HEK293T (cell line): ENCODE data around the gene PSMC3IP.
A peak's percentile ranks its signal among the peaks of the same experiment; 100 is the strongest.

Experiments
- CTCF ChIA-PET: fragments of 350-600 bp; formaldehyde crosslinking; extraction: SDS; loops from one replicate; lab custom pipeline; 2021; ENCODE audit warnings: antibody characterized with exemption, inconsistent platforms; lab: Yijun Ruan, JAX
- POLR2A ChIA-PET: fragments of 350-600 bp; formaldehyde crosslinking; extraction: SDS; loops from one replicate; lab custom pipeline; 2020; ENCODE audit warnings: antibody characterized with exemption, inconsistent platforms; lab: Yijun Ruan, JAX
- DNase-seq: peaks from one replicate; pipeline ENCODE4 v3.0.0; 2012; ENCODE audit warnings: mixed read lengths; ENCODE audit errors: extremely low spot score
- ARNT ChIP-seq: fragments of 450-650 bp; IDR thresholded peaks from 2 replicates; pipeline ENCODE4 v1.6.1; 2017; ENCODE audit warnings: mild to moderate bottlenecking
- BHLHE40 ChIP-seq: fragments of 450-650 bp; IDR thresholded peaks from 2 replicates; pipeline ENCODE4 v1.6.1; 2016; ENCODE audit warnings: mild to moderate bottlenecking, moderate library complexity, borderline replicate concordance
- CTBP1 ChIP-seq: fragments of 450-650 bp; IDR thresholded peaks from 2 replicates; pipeline ENCODE4 v1.6.1; 2016; ENCODE audit warnings: borderline replicate concordance
- ELF4 ChIP-seq: fragments of 450-650 bp; IDR thresholded peaks from 2 replicates; pipeline ENCODE4 v1.6.1; 2017; ENCODE audit warnings: antibody characterized with exemption
- FOXA1 ChIP-seq: fragments of 450-650 bp; IDR thresholded peaks from 2 replicates; pipeline ENCODE4 v1.6.1; 2016; ENCODE audit warnings: mild to moderate bottlenecking
- FOXK2 ChIP-seq: fragments of 450-650 bp; IDR thresholded peaks from 2 replicates; pipeline ENCODE4 v1.6.1; 2016; ENCODE audit warnings: mild to moderate bottlenecking
- FOXM1 ChIP-seq: fragments of 450-650 bp; IDR thresholded peaks from 2 replicates; pipeline ENCODE4 v1.6.1; 2017; ENCODE audit warnings: mild to moderate bottlenecking, borderline replicate concordance
- HDGF ChIP-seq: fragments of 450-650 bp; IDR thresholded peaks from 2 replicates; pipeline ENCODE4 v1.6.1; 2017; ENCODE audit warnings: antibody characterized with exemption, borderline replicate concordance
- L3MBTL2 ChIP-seq: fragments of 450-650 bp; conservative IDR thresholded peaks from 2 replicates; pipeline ENCODE4 v1.6.1; 2016; ENCODE audit warnings: mild to moderate bottlenecking
- LEF1 ChIP-seq: fragments of 450-650 bp; IDR thresholded peaks from 2 replicates; pipeline ENCODE4 v1.6.1; 2017; ENCODE audit warnings: mild to moderate bottlenecking, borderline replicate concordance
- NFRKB ChIP-seq: fragments of 450-650 bp; IDR thresholded peaks from 2 replicates; pipeline ENCODE4 v1.6.1; 2016; ENCODE audit warnings: mild to moderate bottlenecking, moderate library complexity
- SP1 ChIP-seq: fragments of 450-650 bp; IDR thresholded peaks from 2 replicates; pipeline ENCODE4 v1.6.1; 2017
- SUZ12 ChIP-seq: fragments of 450-650 bp; IDR thresholded peaks from 2 replicates; pipeline ENCODE4 v1.6.1; 2016; ENCODE audit warnings: mild to moderate bottlenecking
- TARDBP ChIP-seq: fragments of 450-650 bp; IDR thresholded peaks from 2 replicates; pipeline ENCODE4 v1.6.1; 2016
- ZNF384 ChIP-seq: fragments of 450-650 bp; IDR thresholded peaks from 2 replicates; pipeline ENCODE4 v1.6.1; 2016
- TF ChIP-seq, protein P1 (sequence below): fragments of 450-650 bp; IDR thresholded peaks from 2 replicates; pipeline ENCODE4 v1.6.1; 2016

PSMC3IP gene

DNA sequence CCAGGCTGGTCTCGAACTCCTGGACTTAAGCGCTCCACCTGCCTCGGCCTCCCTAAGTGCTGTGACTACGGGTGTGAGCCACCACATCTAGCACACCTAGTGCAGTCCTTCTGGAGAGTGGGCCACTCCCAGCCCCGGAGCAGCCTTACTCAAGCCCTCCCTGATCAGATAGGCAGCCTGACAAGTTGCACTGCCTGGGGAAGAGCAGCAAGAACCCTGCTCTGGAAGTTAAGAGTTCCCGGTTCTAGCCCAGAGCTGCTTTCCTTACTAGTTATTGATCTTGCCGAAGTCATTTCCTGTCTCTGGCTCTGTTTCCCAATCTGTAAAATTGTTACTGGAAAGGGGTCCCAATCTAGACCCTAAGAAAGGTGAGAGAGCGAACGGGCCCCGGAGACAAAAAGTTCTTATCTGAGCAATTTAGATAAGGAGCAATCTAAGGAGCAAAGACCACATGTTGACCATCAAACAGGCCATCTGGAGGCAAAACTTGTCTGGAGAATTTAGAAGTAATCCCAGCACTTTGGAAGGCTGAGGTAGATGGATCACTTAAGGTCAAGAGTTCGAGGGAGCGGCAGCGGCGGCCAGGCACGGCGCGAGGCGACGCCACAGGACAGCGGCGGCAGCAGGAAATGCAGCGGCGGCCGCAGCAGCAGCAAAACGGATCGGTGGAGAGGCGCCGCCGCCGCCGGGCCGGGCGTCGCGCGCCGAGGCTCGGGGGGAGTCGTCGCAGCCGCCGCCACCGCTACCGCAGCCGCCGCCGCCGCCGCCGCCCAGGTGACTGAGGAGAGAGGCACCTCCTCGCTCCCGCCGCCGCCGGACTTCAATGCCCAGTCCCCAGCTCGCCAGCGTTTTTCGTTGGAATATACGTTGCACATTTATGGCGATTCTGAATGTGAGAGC lies 45.8 kb downstream of the PSMC3IP start:
- CTCF ChIA-PET = interaction anchor here (0.6 to 1.0 kb wide), 2 partner anchors 12 to 25 kb away, joined by 3 to 5 read pairs; no protein-coding TSS in a partner anchor
- peak; percentile 60 for DNase-seq
- TF ChIP-seq FOXM1 (0 out of 2 replicates have a peak, but pooled peaks have one; percentile 40), CTBP1 (no peak)
- POLR2A ChIA-PET = interaction anchor here (0.7 to 1.2 kb wide), 4 partner anchors 10 to 241 kb away, joined by 3 to 7 read pairs (median 3); partner anchors contain the start of genes CAVIN1 and VPS25

DNA sequence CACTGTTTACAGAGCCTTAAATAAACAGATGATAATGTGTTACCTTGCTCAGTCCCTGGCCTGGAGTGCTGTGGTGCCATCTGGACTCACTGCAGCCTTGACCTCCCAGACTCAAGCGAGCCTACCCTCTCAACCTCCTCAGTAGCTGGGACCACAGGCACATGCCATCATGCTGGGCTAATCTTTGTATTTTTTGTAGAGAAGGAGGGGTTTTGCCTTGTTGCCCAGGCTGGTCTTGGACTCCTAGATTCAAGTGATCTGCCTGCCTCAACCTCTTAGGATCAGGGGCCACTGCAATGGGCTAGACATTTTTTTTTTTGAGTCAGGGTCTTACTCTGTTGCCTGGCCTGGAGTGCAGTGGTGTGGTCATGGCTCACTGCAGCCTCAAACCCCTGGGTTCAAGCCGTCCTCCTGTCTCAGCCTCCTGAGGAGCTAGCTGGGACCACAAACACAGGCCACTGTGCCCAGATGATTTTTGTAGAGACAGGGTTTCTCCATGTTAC lies 46.5 kb downstream of the PSMC3IP start:
- POLR2A ChIA-PET = no interaction called here
- no peak for DNase-seq
- CTCF ChIA-PET = interaction anchor here (0.5 to 1.1 kb wide), 2 partner anchors 92 to 232 kb away, joined by 3 to 4 read pairs; no protein-coding TSS in a partner anchor
- no peak for TF ChIP-seq HDGF
- no peak for TF ChIP-seq TARDBP
- TF ChIP-seq ARNT = no peak
- TF ChIP-seq SUZ12 = no peak
- no peak for TF ChIP-seq ELF4
- no peak for TF ChIP-seq NFRKB
- no peak for TF ChIP-seq SP1
- TF ChIP-seq BHLHE40 = no peak
- TF ChIP-seq L3MBTL2 = no peak
- TF ChIP-seq FOXA1 = no peak
- TF ChIP-seq FOXM1 = no peak
- no peak for TF ChIP-seq ZNF384
- no peak for TF ChIP-seq LEF1
- TF ChIP-seq, protein P1, sequence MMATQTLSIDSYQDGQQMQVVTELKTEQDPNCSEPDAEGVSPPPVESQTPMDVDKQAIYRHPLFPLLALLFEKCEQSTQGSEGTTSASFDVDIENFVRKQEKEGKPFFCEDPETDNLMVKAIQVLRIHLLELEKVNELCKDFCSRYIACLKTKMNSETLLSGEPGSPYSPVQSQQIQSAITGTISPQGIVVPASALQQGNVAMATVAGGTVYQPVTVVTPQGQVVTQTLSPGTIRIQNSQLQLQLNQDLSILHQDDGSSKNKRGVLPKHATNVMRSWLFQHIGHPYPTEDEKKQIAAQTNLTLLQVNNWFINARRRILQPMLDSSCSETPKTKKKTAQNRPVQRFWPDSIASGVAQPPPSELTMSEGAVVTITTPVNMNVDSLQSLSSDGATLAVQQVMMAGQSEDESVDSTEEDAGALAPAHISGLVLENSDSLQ = no peak
- no peak for TF ChIP-seq FOXK2

DNA sequence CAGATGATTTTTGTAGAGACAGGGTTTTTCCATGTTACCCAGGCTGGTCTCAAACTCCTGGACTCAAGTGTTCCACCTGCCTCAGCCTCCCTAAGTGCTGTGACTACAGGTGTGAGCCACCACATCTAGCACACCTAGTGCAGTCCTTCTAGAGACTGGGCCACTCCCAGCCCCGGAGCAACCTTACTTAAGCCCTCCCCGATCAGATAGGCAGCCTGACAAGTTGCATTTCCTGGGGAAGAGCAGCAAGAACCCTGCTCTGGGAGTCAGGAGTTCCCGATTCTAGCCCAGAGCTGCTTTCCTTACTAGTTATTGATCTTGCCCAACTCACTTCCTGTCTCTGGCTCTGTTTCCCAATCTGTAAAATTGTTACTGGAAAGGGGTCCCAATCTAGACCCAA lies 48.5 kb downstream of the PSMC3IP start:
- CTCF ChIA-PET = interaction anchor here (0.6 to 1.7 kb wide), 2 partner anchors 11 to 1142 kb away, joined by 3 to 11 read pairs; no protein-coding TSS in a partner anchor
- TF ChIP-seq, protein P1 = no peak
- TF ChIP-seq FOXA1 (no peak), HDGF (no peak), SUZ12 (no peak), BHLHE40 (no peak), ELF4 (no peak), CTBP1 (no peak), FOXM1 (no peak), L3MBTL2 (no peak)

DNA sequence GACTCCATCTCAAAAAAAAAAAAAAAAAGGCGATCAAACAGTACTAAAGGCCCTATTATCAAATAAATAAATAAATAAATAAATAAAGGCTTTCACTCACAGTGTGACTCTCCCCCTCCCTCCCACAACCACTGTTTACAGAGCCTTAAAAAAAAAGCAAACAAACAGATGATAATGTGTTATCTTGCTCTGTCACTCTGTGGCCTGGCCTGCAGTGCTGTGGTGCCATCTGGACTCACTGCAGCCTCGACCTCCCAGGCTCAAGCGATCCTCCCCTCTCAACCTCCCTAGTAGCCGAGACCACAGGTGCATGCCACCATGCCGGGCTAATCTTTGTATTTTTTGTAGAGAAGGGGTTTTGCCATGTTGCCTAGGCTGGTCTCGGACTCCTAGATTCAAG lies 49.6 kb downstream of the PSMC3IP start:
- TF ChIP-seq L3MBTL2 (no peak), CTBP1 (no peak), ZNF384 (no peak), FOXA1 (no peak), ELF4 (no peak), HDGF (no peak), NFRKB (no peak), BHLHE40 (no peak), SP1 (no peak)
- POLR2A ChIA-PET = interaction anchor here (0.7 to 1.0 kb wide), 2 partner anchors 8 to 152 kb away, joined by 3 to 7 read pairs; partner anchors contain the start of gene NAGLU
- CTCF ChIA-PET = interaction anchor here (0.5 to 1.8 kb wide), 12 partner anchors 8 to 1049 kb away, joined by 3 to 21 read pairs (median 4); partner anchors contain the start of genes CAVIN1 and NAGLU
- DNase-seq = no peak

More for the DNA sequence above, 48.5 kb downstream of the PSMC3IP start:
- POLR2A ChIA-PET = no interaction called here
- no peak for DNase-seq

DNA sequence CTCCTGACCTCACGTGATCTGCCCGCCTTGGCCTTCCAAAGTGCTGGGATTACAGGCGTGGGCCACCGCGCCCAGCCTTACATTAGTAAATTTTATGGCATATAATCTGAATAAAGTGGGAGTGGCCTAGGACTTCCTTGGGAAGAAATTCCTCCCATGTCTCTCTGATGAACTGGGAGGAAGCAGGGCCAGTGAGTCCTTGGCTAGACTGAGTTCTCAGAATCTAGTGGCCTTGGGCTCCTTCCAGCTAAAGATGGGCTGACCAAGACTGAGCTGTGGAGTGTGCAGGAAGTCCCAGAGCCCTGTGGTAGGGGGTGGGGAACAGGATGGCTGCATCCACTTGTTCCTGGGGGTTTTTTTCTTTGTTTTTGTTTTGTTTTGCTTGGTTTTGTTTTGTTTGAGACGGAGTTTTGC lies 51.5 kb downstream of the PSMC3IP start:
- CTCF ChIA-PET = no interaction called here
- TF ChIP-seq ELF4 = no peak
- no peak for TF ChIP-seq FOXA1
- TF ChIP-seq L3MBTL2 = no peak
- no peak for TF ChIP-seq FOXM1
- TF ChIP-seq TARDBP = no peak
- TF ChIP-seq CTBP1 = no peak
- no peak for TF ChIP-seq NFRKB
- TF ChIP-seq ARNT = no peak
- no peak for TF ChIP-seq BHLHE40
- no peak for TF ChIP-seq ZNF384
- TF ChIP-seq SP1 = no peak
- TF ChIP-seq SUZ12 = no peak
- TF ChIP-seq, protein P1 = no peak
- TF ChIP-seq HDGF = no peak
- no peak for TF ChIP-seq FOXK2
- DNase-seq = no peak
- POLR2A ChIA-PET = interaction anchor here (1.7 kb wide), 1 partner anchor 10 kb away, joined by 6 read pairs; the partner anchor contains the start of gene NAGLU

DNA sequence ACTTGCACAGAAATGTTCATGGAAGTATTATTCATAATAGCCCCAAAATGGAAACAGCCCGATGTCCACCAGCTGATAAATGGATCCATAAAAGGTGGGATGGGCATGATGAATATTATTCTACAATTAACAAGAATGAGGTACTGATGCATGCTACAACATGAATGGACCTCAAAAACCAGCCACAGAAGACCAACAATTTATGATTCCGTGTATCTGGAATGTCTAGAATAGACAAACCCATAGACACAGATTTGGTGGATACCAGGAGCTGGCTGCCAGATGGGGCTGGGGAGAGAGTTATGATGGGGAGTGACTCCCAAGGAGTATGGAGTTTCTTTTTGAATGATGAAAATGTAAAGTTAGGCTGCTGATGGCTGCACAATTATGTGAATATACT lies 52.3 kb downstream of the PSMC3IP start:
- ChIA-PET POLR2A (interaction anchor here (1.7 kb wide), 1 partner anchor 11 kb away, joined by 6 read pairs; the partner anchor contains the start of gene NAGLU), CTCF (no interaction called here)
- DNase-seq = no peak
- TF ChIP-seq FOXK2 = no peak
- no peak for TF ChIP-seq ELF4
- no peak for TF ChIP-seq SP1
- TF ChIP-seq LEF1 = no peak
- TF ChIP-seq CTBP1 = no peak
- TF ChIP-seq ARNT = no peak
- TF ChIP-seq TARDBP = no peak
- no peak for TF ChIP-seq FOXM1
- TF ChIP-seq FOXA1 = no peak
- no peak for TF ChIP-seq HDGF
- no peak for TF ChIP-seq BHLHE40
